Endothelial cell (in vitro differentiated cells): Measurements from ENCODE around the gene PLEKHG3. TPM values are rescaled to one million over a fixed set of nuclear protein-coding genes. Genes with fewer than 3 reads are reported as not detected.
"Not testable (repeated sequence)": the region's sequence is repeated elsewhere in the genome, so short reads cannot be mapped to it uniquely, and the experiment has no call there.

Experiments
- DNase-seq: peaks from one replicate; pipeline ENCODE4 v3.0.0; 2021; ENCODE audit warnings: low spot score
- H3K27ac Mint-ChIP-seq: one replicate; pipeline ENCODE4 v1.8.0; 2021; ENCODE audit warnings: mixed read lengths, inconsistent platforms; ENCODE audit not compliant: unreplicated experiment
- H3K27me3 Mint-ChIP-seq: one replicate; pipeline ENCODE4 v1.8.0; 2021; ENCODE audit warnings: mild to moderate bottlenecking, moderate library complexity, mixed read lengths, inconsistent platforms; ENCODE audit not compliant: unreplicated experiment
- H3K36me3 Mint-ChIP-seq: one replicate; pipeline ENCODE4 v1.8.0; 2021; ENCODE audit warnings: mild to moderate bottlenecking, low read depth, mixed read lengths, inconsistent platforms; ENCODE audit not compliant: unreplicated experiment
- H3K4me1 Mint-ChIP-seq: one replicate; pipeline ENCODE4 v1.8.0; 2021; ENCODE audit warnings: mild to moderate bottlenecking, mixed read lengths, inconsistent platforms; ENCODE audit not compliant: unreplicated experiment
- H3K4me3 Mint-ChIP-seq: one replicate; pipeline ENCODE4 v1.8.0; 2021; ENCODE audit warnings: mild to moderate bottlenecking, mixed read lengths, inconsistent platforms; ENCODE audit not compliant: unreplicated experiment
- H3K9me3 Mint-ChIP-seq: one replicate; pipeline ENCODE4 v1.8.0; 2021; ENCODE audit warnings: mixed read lengths, inconsistent platforms; ENCODE audit not compliant: unreplicated experiment
- long read RNA-seq: library from polyadenylated mRNA; unstranded; transcript quantifications from one replicate; pipeline ENCODE4 v2.0.0, GENCODE V29; 2020; ENCODE audit not compliant: unreplicated experiment
- total RNA-seq: library from RNA; stranded (reverse); fragmentation: NEBNext Ultra II Directional; extraction: Animal tissue kit (Norgen Biotek cat#: 25700); gene quantifications from one replicate; pipeline ENCODE4 v1.2.1, GENCODE V29; 2021; ENCODE audit not compliant: unreplicated experiment
- TF ChIP-seq, protein P1 (sequence below): fragments of 200-600 bp; sonication (generic); IDR thresholded peaks from one replicate; pipeline ENCODE4 v1.5.0; 2021; ENCODE audit warnings: antibody characterized with exemption; ENCODE audit not compliant: unreplicated experiment

PLEKHG3 gene
- total RNA-seq = 31.4 TPM
- long read RNA-seq, partial matches to known transcripts = 1 of 1 reads
- long read RNA-seq, other reads (novel, unspliced or antisense) = 0 of 1 reads

DNA sequence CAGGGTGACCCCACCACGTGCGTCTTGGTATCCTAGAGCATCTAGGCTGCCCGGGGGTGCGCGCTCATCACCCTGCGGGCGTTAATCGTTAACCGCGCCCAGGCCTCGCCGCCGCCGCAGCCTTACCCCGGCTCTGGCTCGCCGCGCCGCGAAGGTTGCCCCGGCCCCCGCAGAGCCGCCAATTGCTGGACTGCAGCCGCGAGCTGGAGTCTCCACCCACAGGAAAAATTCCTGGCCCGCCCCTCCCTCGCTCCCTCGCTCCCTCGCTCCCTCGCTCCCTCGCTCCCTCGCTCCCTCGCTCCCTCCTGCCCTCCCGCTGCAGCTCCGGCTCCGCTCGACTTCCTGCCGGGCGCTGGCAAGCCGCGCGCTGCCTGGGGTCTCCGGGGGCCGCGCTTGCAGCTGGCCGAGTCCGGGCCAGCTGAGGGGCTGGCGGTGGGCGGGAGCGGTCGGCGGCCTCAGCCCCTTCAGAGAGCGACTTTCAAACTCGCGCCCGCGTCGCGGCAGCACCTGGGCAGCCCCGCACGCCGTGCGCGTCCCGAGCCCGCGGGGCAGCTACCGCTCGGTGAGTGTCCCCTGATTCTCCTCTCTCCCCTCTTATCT is at the start of gene PLEKHG3:
PLEKHG3 (plus strand) TSS at position 282 of the 600 bp plus-strand sequence. CDS start 23,208 bp downstream, outside the sequence.
- Mint-ChIP-seq H3K27me3 (peaks cover 10% of the 10 kb centered on the region), H3K4me1 (peaks cover 52% of the 10 kb centered on the region), H3K27ac (peak within 1 kb of the TSS; percentile 76), H3K36me3 (peaks cover 13% of the 10 kb centered on the region), H3K4me3 (peak within 1 kb of the TSS; percentile 90), H3K9me3 (no peaks in the 10 kb centered on the region)
- TF ChIP-seq, protein P1, sequence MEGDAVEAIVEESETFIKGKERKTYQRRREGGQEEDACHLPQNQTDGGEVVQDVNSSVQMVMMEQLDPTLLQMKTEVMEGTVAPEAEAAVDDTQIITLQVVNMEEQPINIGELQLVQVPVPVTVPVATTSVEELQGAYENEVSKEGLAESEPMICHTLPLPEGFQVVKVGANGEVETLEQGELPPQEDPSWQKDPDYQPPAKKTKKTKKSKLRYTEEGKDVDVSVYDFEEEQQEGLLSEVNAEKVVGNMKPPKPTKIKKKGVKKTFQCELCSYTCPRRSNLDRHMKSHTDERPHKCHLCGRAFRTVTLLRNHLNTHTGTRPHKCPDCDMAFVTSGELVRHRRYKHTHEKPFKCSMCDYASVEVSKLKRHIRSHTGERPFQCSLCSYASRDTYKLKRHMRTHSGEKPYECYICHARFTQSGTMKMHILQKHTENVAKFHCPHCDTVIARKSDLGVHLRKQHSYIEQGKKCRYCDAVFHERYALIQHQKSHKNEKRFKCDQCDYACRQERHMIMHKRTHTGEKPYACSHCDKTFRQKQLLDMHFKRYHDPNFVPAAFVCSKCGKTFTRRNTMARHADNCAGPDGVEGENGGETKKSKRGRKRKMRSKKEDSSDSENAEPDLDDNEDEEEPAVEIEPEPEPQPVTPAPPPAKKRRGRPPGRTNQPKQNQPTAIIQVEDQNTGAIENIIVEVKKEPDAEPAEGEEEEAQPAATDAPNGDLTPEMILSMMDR = no peak
- peak; percentile 66 for DNase-seq

DNA sequence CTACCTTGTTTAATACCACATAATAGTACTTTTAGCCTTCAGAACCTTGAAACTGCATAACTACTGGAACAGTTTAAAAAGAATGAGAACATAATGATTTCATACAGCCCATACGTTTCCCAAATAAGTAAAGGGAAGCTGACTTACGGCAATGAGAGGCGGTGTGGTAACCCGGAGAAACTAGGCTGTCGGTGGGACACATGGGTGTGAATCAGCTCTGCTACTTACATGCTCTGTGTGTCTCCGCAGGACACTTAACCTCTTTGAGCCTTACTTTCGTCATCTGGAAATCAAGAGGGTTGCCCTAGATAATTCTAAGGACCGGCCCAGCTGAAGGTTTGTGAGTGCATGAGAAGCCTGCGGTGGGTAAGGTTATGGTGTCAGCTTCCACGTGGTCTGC is 49.3 kb upstream of the PLEKHG3 start:
- Mint-ChIP-seq H3K27me3 (peaks cover 4% of the 10 kb centered on the region), H3K27ac (no peak overlapping the region), H3K4me3 (no peak overlapping the region), H3K4me1 (peaks cover 4% of the 10 kb centered on the region), H3K36me3 (no peaks in the 10 kb centered on the region), H3K9me3 (no peaks in the 10 kb centered on the region)
- TF ChIP-seq, protein P1 = no peak
- no peak for DNase-seq

DNA sequence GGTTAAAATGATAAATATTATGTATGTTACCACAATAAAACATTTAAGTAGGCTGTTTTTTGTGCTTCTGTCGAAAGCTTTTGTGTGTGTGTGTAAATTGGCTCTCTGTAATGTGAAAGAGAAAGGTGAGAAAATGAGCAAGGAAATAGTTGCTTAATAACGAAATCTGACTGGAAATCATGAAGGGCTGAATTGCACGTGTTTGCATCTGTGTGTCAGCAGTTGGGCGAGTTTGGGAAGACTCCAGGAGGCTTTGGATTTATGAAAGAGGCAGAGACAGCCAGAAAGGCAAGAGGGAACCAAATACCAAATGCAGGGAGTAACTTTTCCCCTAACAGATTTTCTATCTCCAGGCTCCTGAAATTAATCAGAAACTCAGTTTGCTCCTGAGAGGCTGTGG is 47.2 kb upstream of the PLEKHG3 start:
- H3K27me3 Mint-ChIP-seq = no peaks in the 10 kb centered on the region
- no peaks in the 10 kb centered on the region for H3K36me3 Mint-ChIP-seq
- H3K27ac Mint-ChIP-seq = no peak overlapping the region
- H3K9me3 Mint-ChIP-seq = no peaks in the 10 kb centered on the region
- TF ChIP-seq, protein P1 = no peak
- no peak overlapping the region for H3K4me3 Mint-ChIP-seq
- no peak for DNase-seq
- peaks cover 13% of the 10 kb centered on the region for H3K4me1 Mint-ChIP-seq

DNA sequence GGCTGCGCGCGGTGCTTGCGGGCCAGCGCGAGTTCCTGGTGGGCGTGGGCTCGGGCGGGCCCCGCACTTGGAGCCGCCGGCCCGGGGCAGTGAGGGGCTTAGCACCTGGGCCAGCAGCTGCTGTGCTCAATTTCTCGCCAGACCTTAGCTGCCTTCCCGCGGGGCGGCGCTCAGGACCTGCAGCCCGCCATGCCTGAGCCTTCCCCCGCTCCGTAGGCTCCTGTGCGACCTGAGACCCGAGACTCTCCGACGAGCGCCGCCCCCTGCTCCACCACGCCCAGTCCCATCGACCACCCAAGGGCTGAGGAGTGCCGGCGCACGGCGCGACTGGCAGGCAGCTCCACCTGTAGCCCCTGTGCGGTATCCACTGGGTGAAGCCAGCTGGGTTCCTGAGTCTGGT is 46.0 kb upstream of the PLEKHG3 start:
- H3K9me3 Mint-ChIP-seq = no peaks in the 10 kb centered on the region
- no peak for DNase-seq
- peaks cover 18% of the 10 kb centered on the region for H3K4me1 Mint-ChIP-seq
- no peak overlapping the region for H3K27ac Mint-ChIP-seq
- no peaks in the 10 kb centered on the region for H3K36me3 Mint-ChIP-seq
- no peaks in the 10 kb centered on the region for H3K27me3 Mint-ChIP-seq
- no peak overlapping the region for H3K4me3 Mint-ChIP-seq
- TF ChIP-seq, protein P1 = no peak

DNA sequence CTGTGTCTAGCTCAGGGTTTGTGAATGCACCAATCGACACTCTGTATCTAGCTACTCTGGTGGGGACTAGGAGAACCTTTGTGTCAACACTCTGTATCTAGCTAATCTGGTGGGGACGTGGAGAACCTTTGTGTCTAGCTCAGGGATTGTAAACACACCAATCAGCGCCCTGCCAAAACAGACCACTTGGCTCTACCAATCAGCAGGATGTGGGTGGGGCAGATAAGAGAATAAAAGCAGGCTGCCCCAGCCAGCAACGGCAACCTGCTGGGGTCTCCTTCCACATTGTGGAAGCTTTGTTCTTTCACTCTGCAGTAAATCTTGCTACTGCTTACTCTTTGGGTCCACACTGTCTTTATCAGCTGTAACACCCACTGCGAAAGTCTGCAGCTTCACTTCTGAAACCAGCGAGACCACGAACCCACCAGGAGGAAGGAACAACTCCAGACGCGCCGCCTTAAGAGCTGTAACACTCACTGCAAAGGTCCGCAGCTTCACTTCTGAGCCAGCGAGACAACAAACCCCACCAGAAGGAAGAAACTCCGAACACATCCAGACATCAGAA is 45.4 kb upstream of the PLEKHG3 start:
- DNase-seq, H3K9me3 Mint-ChIP-seq, H3K4me3 Mint-ChIP-seq, H3K36me3 Mint-ChIP-seq, H3K27me3 Mint-ChIP-seq, H3K27ac Mint-ChIP-seq: not testable (repeated sequence)
- H3K4me1 Mint-ChIP-seq = peaks cover 21% of the 10 kb centered on the region
